T-helper 22 cell (primary cell): Measurements from ENCODE around the gene RBMS1.

Experiments
- DNase-seq: peaks from one replicate; pipeline ENCODE4 v3.0.0-alpha.2; 2020; ENCODE audit warnings: low read depth

The RBMS1 gene, protein sequence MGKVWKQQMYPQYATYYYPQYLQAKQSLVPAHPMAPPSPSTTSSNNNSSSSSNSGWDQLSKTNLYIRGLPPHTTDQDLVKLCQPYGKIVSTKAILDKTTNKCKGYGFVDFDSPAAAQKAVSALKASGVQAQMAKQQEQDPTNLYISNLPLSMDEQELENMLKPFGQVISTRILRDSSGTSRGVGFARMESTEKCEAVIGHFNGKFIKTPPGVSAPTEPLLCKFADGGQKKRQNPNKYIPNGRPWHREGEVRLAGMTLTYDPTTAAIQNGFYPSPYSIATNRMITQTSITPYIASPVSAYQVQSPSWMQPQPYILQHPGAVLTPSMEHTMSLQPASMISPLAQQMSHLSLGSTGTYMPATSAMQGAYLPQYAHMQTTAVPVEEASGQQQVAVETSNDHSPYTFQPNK

DNA sequence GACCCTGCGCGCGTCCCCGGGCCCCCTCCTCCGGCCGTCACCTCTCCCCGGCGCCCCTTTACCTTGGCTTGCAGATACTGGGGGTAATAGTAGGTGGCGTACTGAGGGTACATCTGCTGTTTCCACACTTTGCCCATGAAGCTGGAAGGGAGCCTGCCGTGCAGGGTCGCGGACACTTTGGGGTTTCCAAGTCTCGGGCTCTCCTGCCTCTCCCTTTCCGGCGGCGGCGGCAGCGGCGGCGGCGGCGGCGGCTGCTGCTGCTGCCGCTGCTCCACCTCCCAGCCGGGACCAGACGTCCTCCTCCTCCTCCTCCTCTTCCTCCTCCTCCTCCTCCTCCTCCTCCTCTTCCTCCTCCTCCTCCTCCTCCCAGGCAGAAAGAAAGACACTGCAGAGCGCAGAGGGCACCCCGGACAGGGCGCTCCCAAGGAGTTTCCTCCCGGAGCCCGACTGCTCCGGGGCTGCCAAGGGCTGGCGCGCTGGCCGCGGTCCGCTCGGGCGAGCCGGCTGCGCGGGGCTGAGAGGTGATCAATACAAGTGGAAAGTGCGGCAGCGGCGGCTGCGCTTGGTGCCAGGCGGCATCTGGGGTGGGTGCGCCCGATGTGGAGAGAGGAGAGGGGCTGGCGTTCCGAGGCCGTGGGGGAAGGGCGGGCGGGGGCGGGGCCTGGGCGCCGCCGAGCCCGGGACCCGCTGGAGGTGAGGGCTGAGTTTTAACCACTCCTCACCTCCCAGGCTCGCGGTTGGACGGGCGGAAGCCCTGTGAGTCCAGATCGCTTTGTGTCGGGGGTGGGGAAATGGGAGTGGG is at the start of gene RBMS1:
RBMS1 (minus strand) TSS at position 581 of the 802 bp plus-strand sequence; CDS start at position 137, 444 bp downstream.
- peak; percentile 35 for DNase-seq

DNA sequence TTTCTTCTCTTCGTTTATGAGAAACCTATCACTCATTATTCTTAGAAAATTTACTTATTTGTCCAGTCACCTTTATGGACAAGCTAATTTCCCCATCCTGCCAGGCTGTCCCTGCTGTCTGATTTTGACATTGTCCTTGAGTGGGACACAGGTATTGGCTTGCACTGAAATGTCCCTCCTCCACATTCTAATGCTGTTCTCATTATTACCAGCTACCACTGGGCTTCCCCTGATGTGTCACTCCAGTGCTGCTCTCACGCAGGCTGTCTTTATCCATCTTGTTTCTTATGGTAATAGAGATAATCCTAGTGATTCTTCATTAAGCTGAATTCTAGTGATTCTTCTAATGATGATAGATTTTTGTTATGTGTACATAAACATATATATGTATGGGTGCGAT is 48.1 kb upstream of the RBMS1 start:
- DNase-seq: no peak

DNA sequence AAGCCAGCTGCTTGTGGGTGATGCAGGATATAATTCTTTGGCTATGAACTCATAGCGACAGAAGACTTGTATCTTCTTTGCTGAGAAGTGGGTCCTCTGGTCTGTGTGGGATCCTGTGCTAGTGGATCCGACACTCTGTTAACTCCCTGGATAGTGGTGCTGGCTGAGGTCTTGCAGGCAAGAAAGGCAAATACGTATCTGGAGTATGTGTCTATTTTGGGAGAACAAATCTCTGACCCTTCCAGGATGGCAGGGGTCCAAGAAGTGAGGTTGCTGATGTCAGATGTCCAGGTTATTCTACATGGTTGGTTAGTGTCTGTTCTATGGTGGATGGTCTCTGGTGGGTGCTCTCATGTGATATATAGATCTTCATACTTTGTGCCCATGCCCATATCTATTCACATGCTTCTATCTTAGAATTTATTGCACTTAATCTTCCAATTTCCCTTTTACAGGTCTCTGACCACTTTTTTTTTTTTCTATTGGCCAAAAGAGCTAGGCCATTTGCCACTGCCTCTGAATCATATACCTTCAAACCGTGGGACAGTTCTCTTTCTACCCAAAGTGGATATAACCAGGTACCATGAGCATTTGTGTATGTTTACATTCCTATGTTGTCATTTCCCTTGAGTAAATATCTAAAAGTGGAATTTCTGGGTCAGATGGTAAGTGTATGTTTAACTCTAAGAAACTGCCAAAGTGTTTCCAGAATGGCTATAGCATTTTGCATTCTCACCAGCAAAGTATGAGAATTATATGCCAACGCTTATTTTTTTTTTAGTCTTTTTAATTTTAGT is 45.1 kb upstream of the RBMS1 start:
- no peak for DNase-seq

DNA sequence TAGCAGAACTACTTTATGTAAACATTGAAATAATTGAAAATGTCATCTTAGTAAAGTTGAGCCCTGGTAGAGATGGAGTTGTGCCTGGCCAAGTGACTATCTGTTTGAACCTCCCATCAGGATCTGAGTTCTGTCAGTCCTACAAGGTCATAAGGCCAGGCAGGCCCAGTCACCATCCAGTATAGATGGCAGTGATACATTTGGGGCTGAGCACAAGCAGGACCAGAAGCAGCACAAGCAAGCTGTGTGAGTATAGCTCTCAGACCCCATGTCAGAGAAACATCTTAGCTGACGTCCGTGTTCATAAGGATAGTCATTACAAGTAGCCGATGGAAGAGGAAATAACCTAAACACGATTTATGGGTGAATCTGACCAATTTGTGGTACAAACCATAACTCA is 44.5 kb upstream of the RBMS1 start:
- no peak for DNase-seq

DNA sequence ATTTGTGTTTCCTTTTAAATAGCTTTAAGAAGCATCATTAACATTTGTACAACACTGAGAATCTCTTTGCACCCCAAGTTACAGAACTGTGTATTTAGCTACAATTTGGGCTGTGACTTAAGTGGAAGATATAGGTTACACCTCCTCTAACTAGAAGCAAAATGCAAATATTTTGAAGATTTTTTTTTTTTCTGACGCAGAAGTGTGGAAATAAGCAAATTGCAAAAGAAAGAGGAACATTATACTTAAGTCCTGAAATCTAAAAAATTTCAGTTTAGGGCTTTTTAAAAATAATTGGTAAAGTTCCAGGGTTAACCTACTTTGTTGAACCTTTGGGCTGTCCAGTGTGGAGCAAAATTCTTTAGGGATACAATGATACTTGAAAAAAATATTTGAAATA is 41.4 kb upstream of the RBMS1 start:
- no peak for DNase-seq

DNA sequence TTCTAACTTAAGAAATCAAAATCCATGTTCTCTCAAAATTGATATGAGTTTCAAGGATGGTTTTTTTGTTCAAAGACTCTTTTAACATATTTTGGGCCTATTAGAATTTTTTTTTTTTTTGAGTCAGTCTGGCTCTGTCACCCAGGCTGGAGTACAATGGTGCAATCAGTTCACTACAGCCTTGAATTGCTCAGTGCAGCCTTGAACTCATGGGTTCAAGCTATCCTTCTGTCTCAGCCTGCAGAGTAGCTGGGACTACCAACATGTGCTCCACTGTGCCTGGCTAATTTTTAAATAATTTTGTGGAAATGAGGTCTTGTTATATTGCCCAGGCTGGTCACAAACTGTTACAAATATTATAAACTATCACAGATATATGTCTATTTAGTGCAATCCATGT is 40.6 kb upstream of the RBMS1 start:
- no peak for DNase-seq

DNA sequence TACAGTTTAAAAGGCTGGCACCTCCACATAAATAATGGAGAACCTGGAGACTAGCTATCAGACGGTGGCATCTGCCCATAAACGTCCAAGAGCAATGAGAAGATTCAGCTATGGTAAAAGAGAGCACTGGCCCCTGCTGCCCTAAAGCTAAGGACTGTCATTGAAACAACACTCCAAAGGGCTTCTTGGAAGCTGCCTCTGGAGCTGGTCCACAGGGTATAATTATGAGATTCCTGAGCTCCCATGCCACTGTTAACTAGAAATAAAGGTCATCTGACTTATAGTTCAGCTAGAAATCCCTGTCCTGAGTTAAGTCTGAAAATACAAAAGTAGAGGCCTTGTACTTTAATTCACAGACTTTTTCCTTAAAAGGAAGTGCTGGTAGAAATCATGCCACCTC is 39.9 kb upstream of the RBMS1 start:
- DNase-seq: no peak

DNA sequence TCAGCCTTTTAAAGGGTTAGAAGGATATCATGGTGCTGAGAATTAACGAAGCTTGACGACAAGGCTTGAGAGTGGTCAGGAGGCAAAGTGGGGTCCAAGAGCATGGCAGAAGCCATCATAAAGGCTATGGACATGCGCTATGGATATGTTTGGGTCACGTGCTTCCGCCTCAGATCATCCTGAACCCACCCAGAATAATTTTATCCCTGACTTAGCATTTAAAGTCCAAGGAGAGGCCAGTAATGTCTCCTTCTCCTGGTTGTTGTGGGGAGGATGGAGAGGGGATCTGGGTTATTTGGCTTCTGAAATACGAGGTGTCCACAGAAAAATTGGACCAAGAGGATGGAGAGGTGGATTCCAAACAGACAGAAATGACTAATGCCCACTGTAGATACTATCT is 38.8 kb upstream of the RBMS1 start:
- DNase-seq: no peak

DNA sequence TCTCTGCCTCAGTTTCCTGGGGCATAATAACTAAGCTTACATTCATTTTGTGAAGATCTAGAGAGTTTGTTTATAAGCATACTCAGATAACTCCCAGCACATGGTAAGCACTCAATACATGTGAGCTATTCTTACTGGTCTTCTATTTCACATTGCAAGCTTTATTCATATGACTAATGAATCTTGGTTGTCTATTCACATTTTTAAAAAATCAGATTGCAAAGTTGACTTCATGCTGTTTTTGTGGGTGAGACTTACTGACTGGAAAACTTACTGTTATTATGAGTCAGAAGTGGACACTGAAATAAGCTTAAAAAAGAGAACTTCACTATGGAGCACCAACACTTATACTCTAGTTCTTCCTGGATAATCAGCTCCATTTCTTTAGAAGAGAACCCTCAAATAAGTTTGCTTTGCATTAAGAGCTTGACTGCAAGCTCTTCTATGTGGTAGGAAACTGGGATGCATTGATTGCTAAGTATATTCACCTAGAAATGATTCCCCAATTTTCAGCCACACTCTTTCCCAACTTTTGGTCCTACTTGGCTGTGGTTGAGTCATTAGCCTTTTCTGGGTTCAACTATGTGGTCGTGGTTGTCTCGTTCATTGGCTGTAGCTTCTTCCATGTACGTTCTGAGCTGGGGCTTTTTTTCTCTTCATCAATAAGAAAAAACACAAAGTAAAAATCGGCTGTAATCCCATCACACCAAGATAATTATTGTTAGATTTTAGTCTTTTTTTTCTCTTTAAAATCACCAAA is 29.5 kb upstream of the RBMS1 start:
- no peak for DNase-seq

DNA sequence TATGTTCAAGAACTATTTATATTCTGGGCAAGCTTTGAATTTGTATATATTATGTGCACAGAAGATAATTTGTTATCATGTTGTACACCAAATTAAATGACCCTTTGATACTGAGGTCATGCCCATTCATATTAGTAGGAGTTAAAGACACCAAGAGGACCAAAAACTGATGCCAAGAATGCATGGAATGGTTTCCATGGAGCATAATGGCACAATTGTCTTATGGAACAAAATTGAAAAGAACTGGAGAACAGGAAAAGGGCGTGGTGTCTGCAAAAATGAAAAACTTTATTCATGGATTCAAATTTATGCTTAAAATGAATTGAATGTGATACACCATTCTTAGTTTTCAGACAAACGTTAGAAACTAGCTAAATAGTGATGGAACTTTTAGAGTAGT is 24.1 kb upstream of the RBMS1 start:
- no peak for DNase-seq

DNA sequence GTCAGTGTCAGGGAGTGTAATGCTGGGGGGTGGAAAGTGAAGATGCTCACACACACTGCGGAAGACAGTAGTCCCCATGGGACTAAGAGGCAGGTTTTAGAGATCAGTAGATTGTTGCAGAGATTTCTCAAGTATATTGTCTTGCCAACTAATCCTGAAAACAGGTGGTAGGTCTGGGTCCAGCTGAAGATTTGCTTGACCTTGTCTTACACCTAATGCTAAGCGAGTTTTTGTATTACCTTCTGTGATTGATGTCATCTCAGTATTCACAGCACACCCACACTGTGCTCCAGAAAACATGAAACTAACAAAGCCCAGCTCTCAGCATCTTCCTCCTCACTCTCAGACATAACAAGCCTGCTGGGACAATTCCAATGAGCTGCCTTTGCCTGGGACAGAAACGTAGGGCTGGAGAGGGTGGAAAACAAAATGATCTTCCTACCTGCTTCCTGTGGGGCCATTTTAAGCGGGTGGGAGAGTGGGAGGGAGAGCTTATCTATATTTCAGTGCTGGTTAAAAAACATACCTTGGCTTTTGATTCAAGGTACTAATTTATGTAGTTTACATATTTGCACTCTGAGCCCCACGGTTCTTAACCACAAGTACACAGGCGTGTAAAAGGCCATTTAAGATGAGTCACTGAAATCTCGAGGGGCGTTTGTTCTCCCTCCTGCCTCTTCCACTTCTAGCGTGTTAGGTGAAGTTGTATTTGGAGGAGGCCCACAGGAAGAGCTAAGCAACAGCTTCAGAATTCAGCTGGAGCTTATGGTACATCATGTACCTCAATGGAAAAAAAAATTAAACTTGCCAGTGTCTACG is 23.1 kb upstream of the RBMS1 start:
- DNase-seq: no peak

DNA sequence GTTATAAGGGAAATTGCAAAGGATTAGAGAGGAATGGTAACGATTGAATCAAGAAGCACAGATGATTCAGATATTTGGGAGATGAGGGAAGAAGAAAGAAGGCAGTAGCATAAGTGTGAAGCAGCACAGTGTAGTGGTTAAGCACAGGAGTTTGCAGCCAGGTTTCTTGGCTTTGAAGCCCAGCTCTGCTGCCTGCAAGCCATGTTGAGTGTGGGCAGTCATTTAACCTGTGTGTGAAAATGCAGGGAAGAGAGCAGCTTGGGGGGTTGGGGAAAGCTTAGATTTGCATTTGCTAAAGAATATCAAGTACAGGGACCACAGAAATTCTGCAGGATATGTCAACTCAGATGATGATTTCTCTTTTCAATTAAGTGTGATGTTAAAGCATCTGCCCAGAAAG is 21.5 kb upstream of the RBMS1 start:
- DNase-seq: no peak

DNA sequence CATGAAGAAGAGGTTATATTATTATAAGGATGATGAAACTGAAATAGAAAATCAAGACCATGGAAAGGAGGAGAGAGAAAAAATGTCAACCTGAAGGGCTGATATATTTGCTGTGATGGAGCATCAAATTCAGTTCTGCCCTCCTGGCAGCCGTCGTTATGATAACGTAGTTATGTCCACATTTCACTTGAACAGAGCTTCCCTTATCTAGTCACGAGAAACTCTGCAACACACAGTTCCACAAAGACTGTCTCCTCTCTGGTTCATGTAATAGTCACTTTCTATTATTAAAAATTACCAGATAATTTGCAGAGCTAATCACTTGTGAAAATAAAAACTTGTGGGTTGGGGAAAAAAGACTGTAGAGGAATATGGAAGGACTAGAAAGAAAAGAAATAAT is 19.5 kb upstream of the RBMS1 start:
- no peak for DNase-seq

DNA sequence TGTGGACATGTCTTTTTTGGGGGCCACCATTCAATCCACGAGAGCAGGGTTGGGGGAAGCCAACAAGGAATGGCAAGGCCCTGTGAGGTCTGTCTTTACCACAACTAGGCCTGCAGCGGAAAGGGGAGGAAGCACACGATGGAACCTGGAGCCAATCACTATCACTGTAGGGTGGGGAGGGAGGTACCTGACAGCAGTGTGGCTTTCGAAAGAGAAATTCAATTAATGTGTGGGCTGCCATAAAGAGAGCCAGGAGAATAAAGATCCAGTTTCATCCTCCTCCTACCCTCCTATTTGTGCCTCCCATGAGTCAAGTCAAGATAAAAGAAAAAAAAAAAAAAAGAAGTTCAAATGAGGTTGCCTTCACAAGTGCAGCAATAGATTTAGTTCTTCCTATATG is 18.9 kb upstream of the RBMS1 start:
- DNase-seq: no peak

DNA sequence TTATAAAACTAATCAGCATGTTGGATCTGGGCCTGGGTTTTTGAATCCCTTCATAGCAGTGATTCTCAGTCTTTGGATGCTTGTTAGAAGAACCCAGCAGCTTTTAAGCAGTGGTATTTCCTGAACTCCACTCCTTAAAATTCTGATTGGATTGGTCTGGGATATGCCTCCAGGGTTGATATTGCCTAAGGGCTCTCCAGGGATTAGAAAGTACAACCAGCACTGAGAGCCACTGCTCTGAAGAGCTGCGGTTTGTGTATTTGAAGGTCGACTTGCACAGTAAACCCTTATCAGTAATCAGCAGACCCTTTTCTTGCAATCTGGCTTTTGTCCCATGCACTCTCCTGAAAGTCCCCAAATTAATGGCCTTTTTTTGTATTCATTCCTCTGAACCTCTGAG is 17.0 kb upstream of the RBMS1 start:
- DNase-seq: no peak

DNA sequence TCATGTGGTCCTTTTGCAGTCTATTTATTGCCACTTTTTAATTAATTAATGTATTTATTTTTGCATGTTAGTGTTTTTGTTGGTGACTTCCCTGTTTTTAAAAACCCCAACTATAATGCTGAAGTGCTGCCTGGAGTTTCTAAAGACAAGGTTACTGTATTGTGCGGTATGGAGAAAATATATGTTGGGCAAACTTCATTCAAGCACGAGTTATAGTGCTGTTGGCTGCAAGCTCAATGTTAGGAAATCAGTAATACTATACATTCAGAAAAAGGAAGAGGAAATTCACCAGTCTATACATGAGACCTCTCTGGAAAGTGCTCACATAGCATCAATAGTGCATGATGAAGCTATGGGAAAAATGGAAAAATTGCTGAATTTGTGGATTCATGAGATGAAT is 15.4 kb upstream of the RBMS1 start:
- no peak for DNase-seq

DNA sequence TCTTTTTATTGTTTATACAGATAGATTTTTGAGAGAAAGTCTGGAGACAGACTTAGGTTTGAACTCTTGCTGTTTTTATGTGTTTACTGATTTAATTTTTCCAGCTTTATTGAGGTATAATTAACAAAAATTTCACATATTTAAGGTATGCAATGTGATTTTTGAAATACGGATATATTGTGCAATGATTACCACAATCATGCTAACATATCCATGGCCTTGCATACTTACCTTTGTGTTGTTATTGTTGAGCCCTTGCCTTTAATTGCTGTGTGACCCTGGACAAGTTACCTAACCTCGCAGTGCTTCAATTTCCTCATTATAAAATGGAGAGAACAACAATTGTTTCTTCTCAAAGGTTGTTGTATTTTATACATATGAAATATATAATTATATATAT is 13.9 kb upstream of the RBMS1 start:
- no peak for DNase-seq

DNA sequence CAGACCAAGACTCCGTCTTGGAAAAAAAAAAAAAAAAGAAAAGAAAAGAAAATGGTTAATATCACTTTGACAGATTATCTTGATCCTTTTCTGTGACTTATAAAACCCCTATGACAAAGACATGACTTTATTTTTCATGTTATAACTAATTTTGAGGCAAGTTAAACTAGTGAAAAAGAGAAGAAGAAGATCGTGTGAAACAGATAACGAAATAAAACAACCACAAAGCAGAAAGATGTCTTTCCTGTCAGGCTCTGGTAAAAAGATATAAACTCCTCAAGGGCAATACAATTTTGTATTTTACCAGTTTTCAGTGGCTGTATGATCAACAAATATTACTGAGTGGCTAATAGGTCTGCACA is 13.4 kb upstream of the RBMS1 start:
- no peak for DNase-seq

DNA sequence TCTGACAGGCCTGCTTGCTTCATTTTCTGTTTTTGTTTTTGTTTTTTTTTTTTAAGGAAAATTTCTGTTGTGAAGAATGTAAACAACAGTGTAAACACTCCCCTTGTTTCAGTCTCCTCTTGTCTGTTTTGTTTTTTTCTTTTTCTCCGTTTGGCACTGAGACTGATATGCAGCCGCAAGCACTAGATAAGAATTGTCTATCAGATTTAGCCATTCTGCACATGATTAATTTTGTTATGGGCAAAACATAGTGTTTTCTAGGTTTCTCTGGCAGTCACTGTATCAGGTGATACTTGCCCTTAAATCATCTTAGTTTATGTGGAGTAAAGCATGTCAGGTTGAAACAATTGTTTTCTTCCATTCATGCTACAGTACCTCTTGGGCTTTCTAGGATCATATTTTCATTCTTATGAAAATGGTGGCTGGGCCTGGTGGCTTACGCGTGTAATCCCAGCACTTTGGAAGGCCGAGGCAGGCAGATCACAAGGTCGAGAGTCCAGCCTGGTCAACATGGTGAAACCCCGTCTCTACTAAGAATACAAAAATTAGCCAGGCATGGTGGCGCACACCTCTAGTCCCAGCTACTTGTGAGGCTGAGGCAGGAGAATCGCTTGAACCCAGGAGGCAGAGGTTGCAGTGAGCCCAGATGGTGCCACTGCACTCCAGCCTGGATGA is 12.9 kb upstream of the RBMS1 start:
- DNase-seq: no peak

DNA sequence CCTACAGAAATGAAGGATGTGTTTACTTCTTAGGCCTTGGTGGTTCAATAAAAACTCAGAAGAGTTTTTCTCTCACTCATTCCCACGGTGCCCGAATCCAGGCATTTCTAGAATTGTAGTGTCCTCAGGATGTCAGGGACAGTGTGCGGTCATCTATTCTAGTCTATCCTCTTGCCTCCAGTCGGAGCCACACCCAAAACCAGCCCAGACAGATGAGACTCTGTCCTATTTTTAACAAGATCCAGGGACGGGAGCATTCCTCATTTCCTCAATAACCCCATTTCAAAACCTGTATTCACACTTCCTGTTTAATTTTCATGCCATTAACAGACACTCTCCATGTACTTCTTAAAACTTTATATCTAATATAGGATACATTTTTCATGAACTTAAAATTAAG is 11.6 kb upstream of the RBMS1 start:
- DNase-seq: no peak

DNA sequence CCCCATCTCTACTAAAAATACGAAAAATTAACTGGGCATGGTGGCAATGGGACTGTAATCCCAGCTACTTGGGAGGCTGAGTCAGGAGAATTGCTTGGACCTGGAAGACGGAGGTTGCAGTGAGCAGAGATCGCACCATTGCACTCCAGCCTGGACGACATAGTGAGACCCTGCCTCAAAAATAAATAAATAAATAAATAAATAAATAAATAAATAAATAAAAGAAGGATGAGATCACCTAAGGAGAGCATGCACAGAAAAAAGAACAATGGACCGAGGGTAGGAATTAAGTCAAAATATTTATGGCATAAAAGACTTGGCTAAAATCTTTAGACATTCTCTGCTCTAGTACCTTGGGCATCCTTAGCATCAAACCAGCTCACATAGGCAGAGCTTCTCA is 8.9 kb upstream of the RBMS1 start:
- no peak for DNase-seq
